ENCODE measurements around the gene GALNT4.

The GALNT4 gene

GRCh38 chr12:89490922-89491321 lies 33.7 kb downstream of the GALNT4 start:
- Histone ChIP-seq H3K27ac (no peak overlapping the region), H3K4me3 (ENCODE audit: low read depth, low read length) (no peak overlapping the region), H3K36me3 (no peaks in the 10 kb centered on the region; the same call in 1 of the 2 replicates), H3K27me3 (ENCODE audit: insufficient read depth, low read depth, severe bottlenecking) (no peaks in the 10 kb centered on the region), H3K9me3 (ENCODE audit: severe bottlenecking) (no peaks in the 10 kb centered on the region)
- DNase-seq = no peak
- TF ChIP-seq, protein P1, sequence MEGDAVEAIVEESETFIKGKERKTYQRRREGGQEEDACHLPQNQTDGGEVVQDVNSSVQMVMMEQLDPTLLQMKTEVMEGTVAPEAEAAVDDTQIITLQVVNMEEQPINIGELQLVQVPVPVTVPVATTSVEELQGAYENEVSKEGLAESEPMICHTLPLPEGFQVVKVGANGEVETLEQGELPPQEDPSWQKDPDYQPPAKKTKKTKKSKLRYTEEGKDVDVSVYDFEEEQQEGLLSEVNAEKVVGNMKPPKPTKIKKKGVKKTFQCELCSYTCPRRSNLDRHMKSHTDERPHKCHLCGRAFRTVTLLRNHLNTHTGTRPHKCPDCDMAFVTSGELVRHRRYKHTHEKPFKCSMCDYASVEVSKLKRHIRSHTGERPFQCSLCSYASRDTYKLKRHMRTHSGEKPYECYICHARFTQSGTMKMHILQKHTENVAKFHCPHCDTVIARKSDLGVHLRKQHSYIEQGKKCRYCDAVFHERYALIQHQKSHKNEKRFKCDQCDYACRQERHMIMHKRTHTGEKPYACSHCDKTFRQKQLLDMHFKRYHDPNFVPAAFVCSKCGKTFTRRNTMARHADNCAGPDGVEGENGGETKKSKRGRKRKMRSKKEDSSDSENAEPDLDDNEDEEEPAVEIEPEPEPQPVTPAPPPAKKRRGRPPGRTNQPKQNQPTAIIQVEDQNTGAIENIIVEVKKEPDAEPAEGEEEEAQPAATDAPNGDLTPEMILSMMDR (IDR thresholded peaks at IDR 0.05; ENCODE audit: low read depth, low read length) = no peak

DNA sequence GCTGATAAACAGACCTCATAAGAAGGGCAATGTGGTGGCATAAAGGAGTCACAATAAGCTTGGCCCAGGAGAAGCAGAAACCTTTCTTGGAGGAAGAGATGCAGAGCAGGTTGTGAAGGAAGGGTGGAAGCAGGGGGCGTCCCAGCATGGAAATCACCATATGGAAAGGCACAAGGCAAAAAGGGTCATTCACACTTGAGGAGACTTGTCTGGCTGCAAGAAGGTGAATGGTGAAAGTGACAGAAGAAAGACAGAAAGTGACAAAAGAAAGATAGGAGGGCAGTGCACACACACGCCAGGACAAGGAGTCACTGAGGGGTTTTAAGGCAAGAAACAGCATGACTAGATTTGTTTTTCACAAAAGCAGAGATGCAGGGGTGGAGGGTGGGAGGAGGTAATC lies 38.3 kb downstream of the GALNT4 start:
- Histone ChIP-seq H3K27ac (no peak overlapping the region), H3K27me3 (ENCODE audit: insufficient read depth, low read depth, severe bottlenecking) (no peaks in the 10 kb centered on the region), H3K9me3 (ENCODE audit: severe bottlenecking) (no peaks in the 10 kb centered on the region), H3K4me3 (ENCODE audit: low read depth, low read length) (no peak overlapping the region), H3K36me3 (no peaks in the 10 kb centered on the region; the same call in 1 of the 2 replicates)
- TF ChIP-seq, protein P1 (IDR thresholded peaks at IDR 0.05; ENCODE audit: low read depth, low read length) = no peak
- no peak for DNase-seq

- no peak for DNase-seq
Observed at GRCh38 chr12:89484470-89484869, 40.1 kb downstream of the GALNT4 start.

GRCh38 chr12:89481213-89481914 lies 43.2 kb downstream of the GALNT4 start:
- Histone ChIP-seq H3K4me3 (ENCODE audit: low read depth, low read length) (no peak overlapping the region), H3K27me3 (ENCODE audit: insufficient read depth, low read depth, severe bottlenecking) (no peaks in the 10 kb centered on the region), H3K36me3 (no peaks in the 10 kb centered on the region; the same call in 1 of the 2 replicates), H3K9me3 (ENCODE audit: severe bottlenecking) (no peaks in the 10 kb centered on the region), H3K27ac (no peak overlapping the region)
- TF ChIP-seq, protein P1 (IDR thresholded peaks at IDR 0.05; ENCODE audit: low read depth, low read length) = no peak
- DNase-seq = no peak

More at GRCh38 chr12:89484470-89484869, 40.1 kb downstream of the GALNT4 start:
- Histone ChIP-seq H3K27me3 (ENCODE audit: insufficient read depth, low read depth, severe bottlenecking) (no peaks in the 10 kb centered on the region), H3K27ac (no peak overlapping the region), H3K4me3 (ENCODE audit: low read depth, low read length) (no peak overlapping the region), H3K36me3 (no peaks in the 10 kb centered on the region; the same call in 1 of the 2 replicates), H3K9me3 (ENCODE audit: severe bottlenecking) (no peaks in the 10 kb centered on the region)
- TF ChIP-seq, protein P1 (IDR thresholded peaks at IDR 0.05; ENCODE audit: low read depth, low read length) = no peak

DNA sequence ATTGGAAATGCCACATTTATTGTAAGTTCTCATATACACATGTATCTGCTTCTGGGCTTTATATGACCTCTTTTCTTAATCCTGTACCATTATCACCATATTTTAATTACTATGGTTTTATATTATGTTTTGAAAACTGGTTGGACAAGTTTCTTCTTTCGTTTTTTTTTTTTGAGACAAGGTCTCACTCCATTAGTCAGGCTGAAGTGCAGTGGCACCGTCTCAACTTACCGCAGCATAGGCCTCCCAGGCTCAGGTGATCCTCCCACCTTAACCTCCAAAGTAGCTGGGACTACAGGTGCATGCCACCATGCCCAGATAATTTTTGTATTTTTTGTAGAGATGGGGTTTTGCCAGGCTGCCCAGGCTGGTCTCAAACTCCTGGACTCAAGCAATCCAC lies 44.6 kb downstream of the GALNT4 start:
- TF ChIP-seq, protein P1 (IDR thresholded peaks at IDR 0.05; ENCODE audit: low read depth, low read length) = no peak

More for the DNA sequence above, 44.6 kb downstream of the GALNT4 start:
- Histone ChIP-seq H3K27ac (no peak overlapping the region), H3K27me3 (ENCODE audit: insufficient read depth, low read depth, severe bottlenecking) (no peaks in the 10 kb centered on the region), H3K9me3 (ENCODE audit: severe bottlenecking) (no peaks in the 10 kb centered on the region), H3K4me3 (ENCODE audit: low read depth, low read length) (no peak overlapping the region), H3K36me3 (no peaks in the 10 kb centered on the region)
- DNase-seq = no peak
